HUES64 (cell line): ENCODE results near the gene RPL4. TPM values are rescaled to one million over a fixed set of nuclear protein-coding genes. Genes with fewer than 3 reads are reported as not detected.

ENCODE experiments used
- H3K27ac ChIP-seq: 2 replicates; pipeline ENCODE4 v1.7.0; 2013; ENCODE audit warnings: low read depth, low read length, inconsistent platforms
- H3K27me3 ChIP-seq: 2 replicates; pipeline ENCODE4 v1.6.1; 2013; ENCODE audit warnings: mild to moderate bottlenecking, low read length; ENCODE audit not compliant: insufficient read depth
- H3K36me3 ChIP-seq: 2 replicates; pipeline ENCODE4 v1.6.1; 2013; ENCODE audit warnings: mild to moderate bottlenecking, low read length; ENCODE audit not compliant: insufficient read depth
- H3K4me1 ChIP-seq: 2 replicates; pipeline ENCODE4 v1.6.1; 2013; ENCODE audit warnings: mild to moderate bottlenecking, low read length, moderate library complexity; ENCODE audit not compliant: insufficient read depth
- H3K4me3 ChIP-seq: 2 replicates; pipeline ENCODE4 v1.5.1; 2013; ENCODE audit warnings: mild to moderate bottlenecking, low read length, moderate library complexity
- H3K9ac ChIP-seq: 2 replicates; pipeline ENCODE4 v1.6.1; 2013; ENCODE audit warnings: mild to moderate bottlenecking, low read depth, low read length
- H3K9me3 ChIP-seq: 2 replicates; pipeline ENCODE4 v1.6.1; 2013; ENCODE audit warnings: low read depth, low read length; ENCODE audit not compliant: insufficient read depth
- WGBS: fragments of 150-250, 120-280 bp; methylation state at CpG from one replicate; pipeline ENCODE4 v1.1.7; 2013; ENCODE audit warnings: missing lambda C conversion rate; 5-methylcytosine and 5-hydroxymethylcytosine counted together
- polyA plus RNA-seq, 2 experiments: library from polyadenylated mRNA; stranded (reverse); fragments of 50-300 nt; gene quantifications; one replicate each; pipeline ENCODE4 v1.2.3, GENCODE V29; 2013

The RPL4 gene
- 3,610 TPM for polyA plus RNA-seq (2013, experiment 1 of 2)
- 3,887 TPM for polyA plus RNA-seq (2013, experiment 2 of 2)

DNA sequence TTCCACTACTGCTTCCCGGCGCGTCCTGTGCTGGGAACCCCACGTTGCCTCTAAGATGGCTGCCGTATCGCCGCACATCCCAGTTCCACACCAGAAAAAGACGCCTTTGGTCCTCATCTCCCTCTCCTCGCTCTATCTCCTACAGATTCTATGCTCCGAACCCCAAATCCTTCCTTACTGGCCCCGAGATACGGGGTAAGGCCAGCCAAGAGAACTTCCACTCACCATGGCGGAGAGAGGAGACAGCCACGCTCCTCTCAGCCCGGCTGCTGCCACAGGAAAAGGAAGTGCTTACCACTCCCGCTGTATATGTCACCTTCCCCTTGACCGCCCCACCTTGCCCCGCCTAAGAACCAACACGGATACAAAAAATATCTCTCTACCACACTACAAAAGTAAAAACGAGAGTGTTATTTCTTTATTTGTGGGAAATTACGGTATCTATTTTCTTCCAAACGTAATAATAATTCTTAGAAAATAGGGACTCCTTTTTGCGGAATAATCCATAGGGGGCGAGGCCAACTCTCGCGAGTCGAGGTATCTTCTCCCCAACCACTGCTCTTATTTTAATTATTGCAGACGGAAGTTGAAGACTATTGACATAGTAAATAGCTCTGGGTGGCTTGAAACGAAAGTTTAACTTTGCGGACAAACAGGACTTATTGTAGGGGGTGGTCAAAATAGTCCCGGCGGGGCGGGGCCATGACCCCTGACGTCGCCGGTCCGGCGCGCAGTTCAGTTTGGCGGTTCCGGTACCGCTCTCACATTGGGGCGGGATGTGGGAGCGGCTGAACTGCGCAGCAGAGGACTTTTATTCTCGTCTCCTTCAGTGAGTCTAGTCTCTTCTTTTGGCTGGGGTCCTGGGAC, at the start of gene RPL4, which contains the start of gene ZWILCH:
Gene RPL4, minus strand, starts transcription at position 293 of the 867 bp plus-strand sequence. Its CDS starts 65 bp downstream, at position 228.
Gene ZWILCH, plus strand, starts transcription at position 764 of the 867 bp plus-strand sequence. Its CDS starts 13 bp downstream, at position 777.
- Histone ChIP-seq H3K27ac (peak within 1 kb of the TSS; percentile 97), H3K4me3 (peak within 1 kb of the TSS; percentile 92), H3K9ac (peak within 1 kb of the TSS; percentile 99), H3K36me3 (peaks cover 53% of the 10 kb centered on the region), H3K4me1 (no peaks in the 10 kb centered on the region), H3K27me3 (no peaks in the 10 kb centered on the region), H3K9me3 (no peaks in the 10 kb centered on the region)
- WGBS: under 1% methylated on average over 35 of the region's 46 CpGs

DNA sequence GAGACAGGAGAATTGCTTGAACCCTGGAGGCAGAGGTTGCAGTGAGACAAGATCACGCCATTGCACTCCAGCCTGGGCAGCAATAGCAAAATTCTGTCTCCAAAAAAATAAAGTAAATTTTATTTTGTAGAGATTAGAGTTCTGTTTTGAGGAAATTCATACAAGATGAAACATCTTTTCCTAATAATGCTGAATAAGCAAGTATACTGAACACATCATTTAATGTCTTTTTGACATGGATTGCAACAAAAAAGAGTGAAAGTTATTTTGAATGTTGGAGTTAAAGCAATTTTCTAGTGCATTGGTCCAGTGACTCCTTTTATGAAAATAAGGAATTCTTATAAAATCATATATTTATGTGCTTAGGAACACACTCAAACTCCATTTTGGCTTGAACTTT, 40.6 kb upstream of the RPL4 start:
- no peak overlapping the region for H3K9ac ChIP-seq
- peaks cover 77% of the 10 kb centered on the region for H3K36me3 ChIP-seq
- no peak overlapping the region for H3K27ac ChIP-seq
- no peak overlapping the region for H3K4me3 ChIP-seq
- no peaks in the 10 kb centered on the region for H3K27me3 ChIP-seq
- 100% methylated on average over 1 of the region's 1 CpG for WGBS
- H3K9me3 ChIP-seq: no peaks in the 10 kb centered on the region
- H3K4me1 ChIP-seq: no peaks in the 10 kb centered on the region

DNA sequence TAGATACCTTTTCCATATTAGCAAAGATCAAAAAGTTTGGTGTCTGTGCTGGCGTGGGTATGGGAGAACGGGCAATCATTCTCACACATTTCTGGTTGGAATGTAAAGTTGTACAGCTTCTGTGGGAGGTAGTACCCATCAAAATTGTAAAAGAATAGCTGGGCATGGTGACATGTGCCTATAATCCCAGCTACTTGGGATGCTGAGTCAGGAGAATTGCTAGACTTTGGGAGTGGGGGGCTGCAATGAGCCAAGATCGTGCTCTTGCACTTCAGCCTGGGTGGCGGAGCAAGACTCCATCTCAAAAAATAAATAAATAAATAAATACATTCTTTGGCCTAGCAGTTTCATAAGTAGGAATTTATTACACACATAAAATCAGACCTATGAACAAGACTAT, 38.2 kb upstream of the RPL4 start:
- peaks cover 77% of the 10 kb centered on the region for H3K36me3 ChIP-seq
- no peaks in the 10 kb centered on the region for H3K9me3 ChIP-seq

DNA sequence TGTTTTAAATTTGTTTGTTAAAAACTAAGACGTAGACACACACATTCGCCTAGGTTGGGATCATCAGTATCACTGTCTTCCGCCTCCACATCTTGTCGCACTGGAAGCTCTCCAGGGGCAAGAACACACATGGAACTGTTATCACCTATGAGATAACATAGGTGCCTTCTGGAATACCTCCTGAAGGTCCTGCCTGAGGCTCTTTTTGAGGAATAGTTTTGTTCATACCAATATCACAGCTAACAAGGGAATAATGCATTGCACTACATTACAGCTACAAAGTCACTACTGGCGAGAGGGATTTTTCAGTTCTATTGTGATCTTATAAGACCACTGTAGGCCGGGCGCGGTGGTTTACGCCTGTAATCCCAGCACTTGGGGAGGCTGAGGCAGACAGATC, 30.4 kb upstream of the RPL4 start:
- peaks cover 92% of the 10 kb centered on the region for H3K36me3 ChIP-seq
- H3K27ac ChIP-seq: no peak overlapping the region
- H3K4me1 ChIP-seq: no peaks in the 10 kb centered on the region
- no peak overlapping the region for H3K9ac ChIP-seq
- WGBS: 89% methylated on average over 9 of the region's 9 CpGs
- H3K27me3 ChIP-seq: no peaks in the 10 kb centered on the region
- H3K4me3 ChIP-seq: no peak overlapping the region
- no peaks in the 10 kb centered on the region for H3K9me3 ChIP-seq

More for the DNA sequence above, 38.2 kb upstream of the RPL4 start:
- H3K9ac ChIP-seq: no peak overlapping the region
- H3K4me1 ChIP-seq: no peaks in the 10 kb centered on the region
- WGBS: 100% methylated on average over 3 of the region's 4 CpGs
- no peak overlapping the region for H3K27ac ChIP-seq
- no peak overlapping the region for H3K4me3 ChIP-seq
- H3K27me3 ChIP-seq: no peaks in the 10 kb centered on the region

GRCh38 chr15:66524838-66525237, 20.2 kb upstream of the RPL4 start:
- H3K27ac ChIP-seq: no peak overlapping the region
- H3K36me3 ChIP-seq: peaks cover 98% of the 10 kb centered on the region
- H3K9ac ChIP-seq: no peak overlapping the region
- H3K4me1 ChIP-seq: no peaks in the 10 kb centered on the region
- H3K9me3 ChIP-seq: no peaks in the 10 kb centered on the region
- H3K4me3 ChIP-seq: no peak overlapping the region
- 90% methylated on average over 4 of the region's 4 CpGs for WGBS
- no peaks in the 10 kb centered on the region for H3K27me3 ChIP-seq

- Histone ChIP-seq H3K4me1 (no peaks in the 10 kb centered on the region), H3K9me3 (no peaks in the 10 kb centered on the region), H3K27ac (no peak overlapping the region), H3K27me3 (no peaks in the 10 kb centered on the region), H3K9ac (no peak overlapping the region), H3K36me3 (peaks cover 98% of the 10 kb centered on the region), H3K4me3 (no peak overlapping the region)
- WGBS: 100% methylated on average over 1 of the region's 3 CpGs
Observed at GRCh38 chr15:66523926-66524325, 19.3 kb upstream of the RPL4 start.

GRCh38 chr15:66515901-66516322, 11.3 kb upstream of the RPL4 start:
- Histone ChIP-seq H3K9me3 (no peaks in the 10 kb centered on the region), H3K27ac (peak overlapping the region; percentile 55), H3K9ac (no peak overlapping the region), H3K4me1 (peaks cover 11% of the 10 kb centered on the region; the same call in 1 of the 2 replicates), H3K36me3 (peaks cover 85% of the 10 kb centered on the region), H3K4me3 (no peak overlapping the region), H3K27me3 (no peaks in the 10 kb centered on the region)
- whole genome bisulfite sequencing: 86% methylated on average over 2 of the region's 2 CpGs

GRCh38 chr15:66514586-66514985, 9.9 kb upstream of the RPL4 start:
- H3K9me3 ChIP-seq: no peaks in the 10 kb centered on the region
- peaks cover 11% of the 10 kb centered on the region; the same call in 1 of the 2 replicates for H3K4me1 ChIP-seq
- H3K4me3 ChIP-seq: no peak overlapping the region
- no peak overlapping the region for H3K27ac ChIP-seq
- 98% methylated on average over 3 of the region's 3 CpGs for WGBS
- H3K9ac ChIP-seq: peak overlapping the region; percentile 41; the same call in 1 of the 2 replicates
- peaks cover 81% of the 10 kb centered on the region for H3K36me3 ChIP-seq
- no peaks in the 10 kb centered on the region for H3K27me3 ChIP-seq

DNA sequence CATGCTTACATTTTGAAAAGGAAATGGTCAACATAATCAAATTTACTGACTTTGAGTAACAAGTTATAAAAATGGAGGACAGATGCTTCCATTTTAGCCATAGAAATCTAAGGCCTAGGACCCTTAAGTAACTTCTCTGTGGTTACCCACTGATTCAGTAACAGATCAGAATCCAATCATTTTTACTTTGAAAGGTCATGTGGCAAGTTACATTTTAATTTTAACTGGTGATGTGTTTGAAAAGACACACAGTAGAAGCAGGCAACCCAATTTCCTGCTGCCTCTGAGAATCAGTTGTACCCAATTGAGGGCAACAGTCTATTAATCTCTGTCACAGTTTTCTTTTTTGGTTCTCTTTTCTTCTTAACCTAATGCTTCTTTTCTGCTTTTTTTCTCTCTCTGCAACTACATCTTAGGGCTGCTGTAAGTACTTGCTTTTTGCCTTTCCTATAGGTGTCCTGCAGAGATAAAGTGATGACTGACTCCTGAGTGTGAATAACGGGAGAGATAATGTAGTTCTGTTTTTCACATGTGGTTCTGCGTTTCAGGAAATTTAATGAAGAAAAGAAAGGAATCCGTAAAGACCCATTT, 3.7 kb upstream of the RPL4 start:
- H3K27me3 ChIP-seq: no peaks in the 10 kb centered on the region
- no peak overlapping the region for H3K27ac ChIP-seq
- H3K4me1 ChIP-seq: no peaks in the 10 kb centered on the region
- no peak overlapping the region for H3K9ac ChIP-seq
- 94% methylated on average over 2 of the region's 3 CpGs for WGBS
- no peaks in the 10 kb centered on the region for H3K9me3 ChIP-seq
- H3K36me3 ChIP-seq: peaks cover 46% of the 10 kb centered on the region
- no peak overlapping the region for H3K4me3 ChIP-seq

GRCh38 chr15:66505818-66506217, 1.2 kb upstream of the RPL4 start:
- no peaks in the 10 kb centered on the region for H3K4me1 ChIP-seq
- peak overlapping the region; percentile 97; the same call in 1 of the 2 replicates for H3K27ac ChIP-seq
- peaks cover 50% of the 10 kb centered on the region for H3K36me3 ChIP-seq
- H3K9me3 ChIP-seq: no peaks in the 10 kb centered on the region
- H3K27me3 ChIP-seq: no peaks in the 10 kb centered on the region
- whole genome bisulfite sequencing: 55% methylated on average over 4 of the region's 4 CpGs
- peak overlapping the region; percentile 99 for H3K9ac ChIP-seq
- H3K4me3 ChIP-seq: peak overlapping the region; percentile 92

DNA sequence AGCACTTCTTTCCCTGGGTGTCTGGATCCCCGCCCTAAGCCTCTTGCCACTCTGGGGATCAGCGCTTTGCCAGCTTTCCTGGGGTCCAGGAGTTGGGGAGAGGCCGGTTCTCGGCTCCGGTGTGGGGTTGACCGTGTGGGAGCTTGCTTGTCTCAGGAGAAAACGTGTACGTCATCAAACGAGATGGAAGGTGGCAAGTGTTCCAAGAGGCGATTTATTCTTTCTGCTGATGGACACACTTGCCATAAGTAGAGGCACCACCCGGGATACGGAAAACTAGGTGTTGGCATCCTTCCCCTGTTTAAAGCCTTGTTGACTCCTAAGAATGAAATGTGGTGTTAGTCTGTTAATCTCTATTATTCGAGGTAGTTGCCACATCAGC, 766 bp upstream of the RPL4 start:
- Histone ChIP-seq H3K9ac (peak overlapping the region; percentile 99), H3K27ac (peak overlapping the region; percentile 97), H3K4me1 (no peaks in the 10 kb centered on the region), H3K4me3 (peak overlapping the region; percentile 92), H3K9me3 (no peaks in the 10 kb centered on the region), H3K36me3 (peaks cover 50% of the 10 kb centered on the region), H3K27me3 (no peaks in the 10 kb centered on the region)
- 1% methylated on average over 13 of the region's 13 CpGs for WGBS
